Body of pancreas (tissue), 4 donors: Measurements from ENCODE around the gene OPA3. TPM values are rescaled to one million over a fixed set of nuclear protein-coding genes. Genes with fewer than 3 reads are reported as not detected.

Source experiments
- ATAC-seq: fragments of 150-250 bp; one replicate; pipeline ENCODE4 v1.9.1; 2016
- DNase-seq, 4 donors: peaks; one replicate each; pipeline ENCODE4 v3.0.0-alpha.2; 2019
- H3K27ac ChIP-seq, 4 donors: fragments of 200-600 bp; sonication (generic); 1 replicate in 3 of 4; 2 replicates in 1 of 4; pipeline versions ENCODE4 v1.5.1 to v1.6.1; 2016 to 2019; ENCODE audit warnings: mild to moderate bottlenecking in 1 of 4, mixed read lengths in 1 of 4, moderate library complexity in 1 of 4
- H3K27me3 ChIP-seq, 2 donors: fragments of 200-600 bp; sonication (generic); one replicate each; pipeline ENCODE4 v1.6.0; 2016; ENCODE audit warnings: mild to moderate bottlenecking in 1 of 2
- H3K36me3 ChIP-seq, 2 donors: fragments of 200-600 bp; sonication (generic); replicated peaks in 1 of 2; 2 replicates each; pipeline ENCODE4 v1.5.1; 2016; ENCODE audit warnings: low read depth in 2 of 2; ENCODE audit not compliant: insufficient read depth in 1 of 2
- H3K4me1 ChIP-seq: fragments of 200-600 bp; sonication (generic); one replicate; pipeline ENCODE4 v1.6.0; 2016
- H3K4me3 ChIP-seq, 2 donors: fragments of 200-600 bp; sonication (generic); 1 replicate in 1 of 2; 2 replicates in 1 of 2; pipeline ENCODE4 v1.5.1; 2016 to 2019
- H3K9me3 ChIP-seq, 3 donors: fragments of 200-600 bp; sonication (generic); 1 replicate in 2 of 3; 2 replicates in 1 of 3; pipeline ENCODE4 v1.5.1; 2016
- CTCF ChIP-seq, 7 experiments: fragments of 450-650 bp in 4 of 7; fragments of 200-600 bp in 3 of 7; sonication (generic) in 3 of 7; IDR thresholded peaks; one replicate each; pipeline ENCODE4 v1.5.1; 2016 to 2019; ENCODE audit warnings: antibody characterized with exemption in 7 of 7
- POLR2A ChIP-seq, 3 donors: fragments of 450-650 bp; IDR thresholded peaks; one replicate each; pipeline ENCODE4 v1.6.1; 2016; ENCODE audit warnings: antibody characterized with exemption in 3 of 3, mild to moderate bottlenecking in 2 of 3
- WGBS, 2 donors: methylation state at CpG; one replicate each; pipeline ENCODE4 v1.1.5; 2017; 5-methylcytosine and 5-hydroxymethylcytosine counted together
- intact Hi-C: fragments of 100-400 bp; cut with DNase I; formaldehyde crosslinking; loops from one replicate; pipeline ENCODE4 v1.15.1; 2023
- total RNA-seq, 2 donors: library from RNA; depleted of rRNA; stranded (reverse); fragments of >200 nt; gene quantifications; one replicate each; pipeline ENCODE4 v1.1.0, GENCODE V29; 2016

OPA3 gene
- total RNA-seq, 2 donors from 2014 or later: 4.2 to 22.7 TPM

- Histone ChIP-seq H3K27me3 (no peaks in the 10 kb centered on the region), H3K9me3 (no peaks in the 10 kb centered on the region), H3K4me3 (no peak overlapping the region), H3K4me1 (peaks cover 26% of the 10 kb centered on the region), H3K27ac (no peak overlapping the region), H3K36me3 (peaks cover 0 to 4% of the 10 kb centered on the region in 2 donors)
- intact Hi-C loops: loop anchor here (10.0 kb wide), 1 partner anchor 58 kb away; no protein-coding TSS in a partner anchor
- ATAC-seq (no peak), DNase-seq (no peak)
- 64 to 70% methylated on average over 7 of the region's 7 CpGs for WGBS, 2 donors
- TF ChIP-seq POLR2A (IDR thresholded peaks at IDR 0.05): no peak
- TF ChIP-seq CTCF (IDR thresholded peaks at IDR 0.05): no peak
Measured at GRCh38 chr19:45517238-45517637, 67.4 kb downstream of the OPA3 start.

GRCh38 chr19:45515807-45516401 lies 68.7 kb downstream of the OPA3 start:
- ATAC-seq: no peak
- Histone ChIP-seq H3K4me1 (peaks cover 26% of the 10 kb centered on the region), H3K27me3 (no peaks in the 10 kb centered on the region), H3K27ac (peak overlapping the region in 2 of 4 donors; percentile 61 to 64), H3K4me3 (no peak overlapping the region), H3K36me3 (peaks cover 0 to 4% of the 10 kb centered on the region in 2 donors), H3K9me3 (no peaks in the 10 kb centered on the region)
- no peak for DNase-seq
- WGBS, 2 donors: 72 to 73% methylated on average over 7 to 9 of the region's 9 CpGs
- intact Hi-C loops: loop anchor here (10.0 kb wide), 1 partner anchor 59 kb away; no protein-coding TSS in a partner anchor
- TF ChIP-seq POLR2A (IDR thresholded peaks at IDR 0.05) (no peak), CTCF (IDR thresholded peaks at IDR 0.05) (no peak)

DNA sequence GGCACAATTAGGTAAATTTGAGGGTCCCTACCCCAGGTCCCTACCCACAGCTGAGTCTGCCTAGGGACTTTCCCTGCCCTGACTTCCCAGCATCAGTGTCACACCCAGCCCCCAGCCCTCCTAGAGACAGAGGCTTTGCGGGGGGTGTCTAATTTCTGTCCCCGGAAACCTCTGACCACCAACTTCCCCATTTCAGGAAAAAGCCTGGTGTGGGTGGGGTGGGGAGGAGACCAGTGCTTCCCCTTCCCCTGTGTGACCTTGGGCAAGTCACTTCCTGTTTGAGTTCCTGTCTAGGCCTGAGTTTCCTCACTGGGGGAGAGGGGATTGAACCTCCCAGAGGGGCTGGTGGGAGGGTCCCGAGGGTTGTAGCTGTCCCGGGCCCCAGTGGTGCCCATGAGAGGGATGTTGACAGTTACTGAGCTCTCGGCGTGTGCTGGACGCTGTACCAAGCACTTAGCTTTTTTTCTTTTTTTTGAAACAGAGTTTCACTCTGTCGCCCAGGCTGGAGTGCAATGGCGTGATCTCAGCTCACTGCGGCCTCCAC lies 69.4 kb downstream of the OPA3 start:
- WGBS, 2 donors: 71 to 73% methylated on average over 9 to 10 of the region's 10 CpGs
- Histone ChIP-seq H3K27ac (peak overlapping the region; percentile 48 to 64 (median 56)), H3K27me3 (no peaks in the 10 kb centered on the region), H3K9me3 (no peaks in the 10 kb centered on the region), H3K4me1 (peaks cover 26% of the 10 kb centered on the region), H3K4me3 (no peak overlapping the region), H3K36me3 (peaks cover 0 to 3% of the 10 kb centered on the region in 2 donors)
- peak in 1 of 4 donors; percentile 72 for DNase-seq
- TF ChIP-seq CTCF (IDR thresholded peaks at IDR 0.05) (no peak), POLR2A (IDR thresholded peaks at IDR 0.05) (no peak)
- peak; percentile 15 for ATAC-seq
- intact Hi-C loops: loop anchor here (10.0 kb wide), 1 partner anchor 60 kb away; no protein-coding TSS in a partner anchor

GRCh38 chr19:45514376-45515051 lies 70.1 kb downstream of the OPA3 start:
- Histone ChIP-seq H3K36me3 (peaks cover 0 to 3% of the 10 kb centered on the region in 2 donors), H3K4me1 (peaks cover 30% of the 10 kb centered on the region), H3K9me3 (no peaks in the 10 kb centered on the region), H3K4me3 (no peak overlapping the region), H3K27me3 (no peaks in the 10 kb centered on the region), H3K27ac (peak overlapping the region; percentile 48 to 64 (median 56))
- WGBS, 2 donors: 15 to 28% methylated on average over 10 to 12 of the region's 13 CpGs
- TF ChIP-seq POLR2A (IDR thresholded peaks at IDR 0.05) (no peak), CTCF (IDR thresholded peaks at IDR 0.05) (no peak)
- intact Hi-C loops: loop anchor here (10.0 kb wide), 1 partner anchor 60 kb away; no protein-coding TSS in a partner anchor
- DNase-seq (peak; percentile 68 to 82 (median 74)), ATAC-seq (peak; percentile 82)
